Thyroid gland (tissue), 4 donors: ENCODE measurements around the gene PLCB4. TPM values are rescaled to one million over a fixed set of nuclear protein-coding genes. Genes with fewer than 3 reads are reported as not detected.

Source experiments
- DNase-seq, 2 donors: peaks; one replicate each; pipeline ENCODE4 v3.0.0-alpha.2; 2019
- H3K27ac ChIP-seq, 3 donors: fragments of 200-600 bp; sonication (generic); 1 replicate in 2 of 3; 2 replicates in 1 of 3; pipeline ENCODE4 v1.5.1; 2016 to 2019; ENCODE audit warnings: mild to moderate bottlenecking in 1 of 3, moderate library complexity in 1 of 3
- H3K27me3 ChIP-seq: fragments of 200-600 bp; sonication (generic); one replicate; pipeline ENCODE4 v1.5.1; 2019
- H3K36me3 ChIP-seq, 2 donors: fragments of 200-600 bp; sonication (generic); one replicate each; pipeline ENCODE4 v1.5.1; 2016 to 2019
- H3K4me1 ChIP-seq, 2 donors: fragments of 200-600 bp; sonication (generic); one replicate each; pipeline ENCODE4 v1.5.1; 2017 to 2019
- H3K4me3 ChIP-seq, 3 donors: fragments of 200-600 bp; sonication (generic); replicated peaks in 1 of 3; 1 replicate in 2 of 3; 2 replicates in 1 of 3; pipeline ENCODE4 v1.5.1; 2016; ENCODE audit warnings: mild to moderate bottlenecking in 1 of 3
- H3K9me3 ChIP-seq: fragments of 200-600 bp; sonication (generic); one replicate; pipeline ENCODE4 v1.5.1; 2017
- POLR2A ChIP-seq, 2 donors: fragments of 450-650 bp; IDR thresholded peaks; one replicate each; pipeline ENCODE4 v1.6.1; 2017; ENCODE audit warnings: antibody characterized with exemption in 2 of 2, mild to moderate bottlenecking in 2 of 2, moderate library complexity in 1 of 2
- WGBS, 2 donors: methylation state at CpG; one replicate each; pipeline ENCODE4 v1.1.5; 2017; 5-methylcytosine and 5-hydroxymethylcytosine counted together
- intact Hi-C: fragments of 100-400 bp; cut with DNase I; formaldehyde crosslinking; loops from one replicate; pipeline ENCODE4 v1.15.1; 2023
- total RNA-seq, 4 donors: library from RNA; depleted of rRNA; stranded (reverse); fragments of >200 nt; gene quantifications; one replicate each; pipeline ENCODE4 v1.2.3, GENCODE V29; 2016
- TF ChIP-seq, protein P1 (sequence below), 6 experiments: fragments of 200-600 bp in 3 of 6; fragments of 450-650 bp in 3 of 6; sonication (generic) in 3 of 6; IDR thresholded peaks; one replicate each; pipeline ENCODE4 v1.5.1; 2016 to 2019; ENCODE audit warnings: antibody characterized with exemption in 6 of 6, mild to moderate bottlenecking in 2 of 6, inconsistent platforms in 1 of 6, moderate library complexity in 1 of 6

PLCB4 gene
- total RNA-seq, 4 donors from 2014 or later: 50.9 to 77.9 (median 67.9) TPM

DNA sequence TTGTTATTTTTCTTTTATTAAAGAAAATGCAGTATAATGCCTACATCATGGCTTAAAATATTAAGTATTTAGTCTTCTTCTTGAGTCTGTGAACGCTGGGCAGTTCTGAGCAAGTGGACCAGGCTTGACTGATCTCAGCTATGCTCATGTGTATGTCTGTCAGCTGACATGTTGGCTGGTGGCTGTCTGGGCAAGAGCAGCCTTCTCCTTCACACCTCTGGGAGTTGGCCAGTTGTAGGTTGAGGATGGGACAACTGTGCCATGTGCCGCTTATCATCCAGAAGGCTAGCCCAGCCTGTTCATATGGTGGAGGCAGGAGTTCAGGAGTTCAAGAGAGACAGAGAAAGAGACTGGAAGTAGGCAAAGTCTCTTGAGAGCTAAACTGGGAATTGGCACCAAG lies 175.9 kb downstream of the PLCB4 start:
- Histone ChIP-seq H3K9me3 (no peaks in the 10 kb centered on the region), H3K4me3 (no peak overlapping the region), H3K27ac (no peak overlapping the region), H3K4me1 (peaks cover 3 to 11% of the 10 kb centered on the region in 2 donors), H3K36me3 (no peaks in the 10 kb centered on the region), H3K27me3 (no peaks in the 10 kb centered on the region)
- TF ChIP-seq, protein P1, sequence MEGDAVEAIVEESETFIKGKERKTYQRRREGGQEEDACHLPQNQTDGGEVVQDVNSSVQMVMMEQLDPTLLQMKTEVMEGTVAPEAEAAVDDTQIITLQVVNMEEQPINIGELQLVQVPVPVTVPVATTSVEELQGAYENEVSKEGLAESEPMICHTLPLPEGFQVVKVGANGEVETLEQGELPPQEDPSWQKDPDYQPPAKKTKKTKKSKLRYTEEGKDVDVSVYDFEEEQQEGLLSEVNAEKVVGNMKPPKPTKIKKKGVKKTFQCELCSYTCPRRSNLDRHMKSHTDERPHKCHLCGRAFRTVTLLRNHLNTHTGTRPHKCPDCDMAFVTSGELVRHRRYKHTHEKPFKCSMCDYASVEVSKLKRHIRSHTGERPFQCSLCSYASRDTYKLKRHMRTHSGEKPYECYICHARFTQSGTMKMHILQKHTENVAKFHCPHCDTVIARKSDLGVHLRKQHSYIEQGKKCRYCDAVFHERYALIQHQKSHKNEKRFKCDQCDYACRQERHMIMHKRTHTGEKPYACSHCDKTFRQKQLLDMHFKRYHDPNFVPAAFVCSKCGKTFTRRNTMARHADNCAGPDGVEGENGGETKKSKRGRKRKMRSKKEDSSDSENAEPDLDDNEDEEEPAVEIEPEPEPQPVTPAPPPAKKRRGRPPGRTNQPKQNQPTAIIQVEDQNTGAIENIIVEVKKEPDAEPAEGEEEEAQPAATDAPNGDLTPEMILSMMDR (IDR thresholded peaks at IDR 0.05): no peak
- TF ChIP-seq POLR2A (IDR thresholded peaks at IDR 0.05): no peak
- intact Hi-C loops: no loop called here
- WGBS, 2 donors: 77 to 91% methylated on average over 2 of the region's 2 CpGs
- peak in 1 of 2 donors; percentile 20 for DNase-seq

DNA sequence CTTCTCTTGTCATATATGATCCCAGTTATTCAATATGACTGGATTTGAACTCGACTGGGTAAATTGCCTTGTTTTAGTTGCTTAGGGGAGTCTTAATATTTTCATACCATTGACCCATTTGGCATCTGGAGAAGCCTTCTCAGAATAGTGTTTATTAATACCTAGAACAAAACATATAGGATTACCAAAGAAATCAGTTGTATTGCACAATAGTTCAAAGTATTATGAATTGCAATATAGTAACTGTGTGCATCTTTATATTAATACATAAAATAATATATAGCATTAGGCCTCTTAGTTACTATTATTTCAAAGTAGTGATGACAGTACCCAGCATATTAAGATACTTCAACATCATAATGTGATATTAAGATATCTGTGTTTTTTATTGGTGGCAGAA lies 177.8 kb downstream of the PLCB4 start:
- TF ChIP-seq, protein P1 (IDR thresholded peaks at IDR 0.05): no peak
- no peak for TF ChIP-seq POLR2A (IDR thresholded peaks at IDR 0.05)
- H3K36me3 ChIP-seq: no peaks in the 10 kb centered on the region
- H3K4me1 ChIP-seq: peaks cover 0 to under 1% of the 10 kb centered on the region in 2 donors
- intact Hi-C loops: no loop called here
- H3K4me3 ChIP-seq: no peak overlapping the region
- H3K27me3 ChIP-seq: no peaks in the 10 kb centered on the region
- 82 to 91% methylated on average over 1 of the region's 1 CpG for WGBS, 2 donors
- H3K27ac ChIP-seq: no peak overlapping the region
- H3K9me3 ChIP-seq: no peaks in the 10 kb centered on the region
- no peak for DNase-seq

DNA sequence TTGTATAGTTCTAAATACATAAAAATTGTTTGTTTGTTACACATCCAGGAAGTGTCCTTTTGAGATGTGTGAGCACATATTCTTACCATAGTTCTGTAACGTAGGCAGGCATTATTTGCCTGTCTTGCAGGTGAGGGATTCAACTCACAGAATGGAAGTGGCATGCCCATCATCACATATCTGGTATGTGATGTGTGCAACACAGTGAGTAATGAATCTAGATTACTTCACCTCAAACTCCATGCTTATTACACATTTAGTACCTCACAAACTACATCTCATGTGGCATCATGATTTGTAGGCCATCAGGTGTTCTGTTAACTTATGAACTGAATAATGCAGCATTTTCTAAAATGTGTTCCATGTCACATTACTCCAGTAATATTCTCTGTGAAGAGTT lies 181.6 kb downstream of the PLCB4 start:
- Histone ChIP-seq H3K9me3 (no peaks in the 10 kb centered on the region), H3K4me3 (no peak overlapping the region), H3K27me3 (no peaks in the 10 kb centered on the region), H3K27ac (no peak overlapping the region), H3K4me1 (peaks cover 0 to 6% of the 10 kb centered on the region in 2 donors), H3K36me3 (no peaks in the 10 kb centered on the region)
- TF ChIP-seq POLR2A (IDR thresholded peaks at IDR 0.05): no peak
- TF ChIP-seq, protein P1 (IDR thresholded peaks at IDR 0.05): no peak
- intact Hi-C loops: no loop called here
- 93 to 96% methylated on average over 1 of the region's 1 CpG for WGBS, 2 donors
- DNase-seq: no peak

DNA sequence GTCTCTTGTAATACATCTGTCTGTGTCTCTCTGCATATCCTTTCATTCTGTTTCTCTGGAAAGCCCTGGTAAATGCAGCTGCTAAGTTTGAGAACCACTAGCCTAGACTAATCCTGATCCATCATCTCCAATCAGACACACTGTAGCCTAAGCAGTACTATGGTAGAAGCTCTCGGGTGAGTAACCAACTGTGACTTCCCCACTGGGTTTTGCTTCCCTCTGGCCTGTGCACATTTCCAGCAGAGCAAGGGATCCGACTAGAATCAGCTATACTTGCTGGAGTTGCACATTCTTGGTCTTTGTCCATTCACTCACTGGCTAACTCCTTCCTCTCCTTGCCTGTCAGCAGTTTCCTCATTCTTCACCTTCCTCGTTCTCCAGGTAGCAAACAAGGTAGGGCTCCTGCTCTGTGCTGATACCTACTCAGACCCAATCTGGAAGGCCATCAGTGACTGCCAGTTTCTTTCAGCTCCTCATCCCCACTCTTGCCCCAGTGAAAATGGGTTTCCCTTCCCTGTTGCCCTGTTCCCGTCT lies 184.2 kb downstream of the PLCB4 start:
- Histone ChIP-seq H3K9me3 (no peaks in the 10 kb centered on the region), H3K27ac (no peak overlapping the region), H3K4me3 (no peak overlapping the region), H3K27me3 (no peaks in the 10 kb centered on the region), H3K4me1 (peaks cover 0 to 6% of the 10 kb centered on the region in 2 donors), H3K36me3 (no peaks in the 10 kb centered on the region)
- DNase-seq: no peak
- 68 to 71% methylated on average over 4 of the region's 4 CpGs for WGBS, 2 donors
- intact Hi-C loops: no loop called here
- TF ChIP-seq, protein P1 (IDR thresholded peaks at IDR 0.05): no peak
- no peak for TF ChIP-seq POLR2A (IDR thresholded peaks at IDR 0.05)

DNA sequence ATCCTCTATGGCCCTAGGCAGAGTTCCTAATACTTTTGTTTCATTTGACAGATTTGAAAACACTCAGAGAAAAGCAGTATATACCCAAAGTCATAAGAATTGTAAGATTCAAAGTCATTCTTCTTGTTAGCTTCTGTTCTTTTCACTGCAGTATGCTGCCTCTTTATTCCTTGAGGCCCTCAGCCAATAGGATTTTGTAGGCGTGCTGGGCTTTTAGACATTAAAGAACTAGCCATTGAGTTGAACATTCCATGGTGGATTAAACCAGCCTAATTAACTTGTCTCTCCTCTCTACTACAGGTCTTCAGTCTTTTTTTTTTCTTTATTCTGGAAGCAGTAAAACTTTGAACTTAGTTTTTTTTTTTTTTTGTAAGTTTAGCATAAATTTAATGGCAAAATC lies 186.3 kb downstream of the PLCB4 start:
- no peak overlapping the region for H3K27ac ChIP-seq
- H3K9me3 ChIP-seq: no peaks in the 10 kb centered on the region
- 98 to 100% methylated on average over 1 of the region's 1 CpG for WGBS, 2 donors
- H3K4me3 ChIP-seq: no peak overlapping the region
- DNase-seq: no peak
- TF ChIP-seq, protein P1 (IDR thresholded peaks at IDR 0.05): no peak
- TF ChIP-seq POLR2A (IDR thresholded peaks at IDR 0.05): no peak
- intact Hi-C loops: no loop called here
- H3K27me3 ChIP-seq: no peaks in the 10 kb centered on the region
- H3K36me3 ChIP-seq: no peaks in the 10 kb centered on the region
- peaks cover 0 to 6% of the 10 kb centered on the region in 2 donors for H3K4me1 ChIP-seq
